ENCODE data around the gene CTNS. TPM values are rescaled to one million over a fixed set of nuclear protein-coding genes. Genes with fewer than 3 reads are reported as not detected.

Gene CTNS
- total RNA-seq, 1 donor from 2014 or later: 11.5 TPM

GRCh38 chr17:3621146-3621720 is 15.3 kb upstream of the CTNS start:
- Histone ChIP-seq H3K4me3 (ENCODE audit: low read length in 3 of 3) (no peak overlapping the region), H3K9me3 (ENCODE audit: control insufficient read depth in 3 of 3, low read length in 3 of 3) (no peaks in the 10 kb centered on the region), H3K27ac (ENCODE audit: low read depth, low read length) (no peak overlapping the region), H3K9ac (ENCODE audit: low read depth in 1 of 3, low read length in 3 of 3) (no peak overlapping the region), H3K4me1 (ENCODE audit: control insufficient read depth in 3 of 3, insufficient read depth in 3 of 3, low read length in 3 of 3) (peaks cover 0 to 11% (median 8%) of the 10 kb centered on the region in 3 donors), H3K36me3 (ENCODE audit: control insufficient read depth in 3 of 3, insufficient read depth in 3 of 3, low read length in 3 of 3) (peaks cover 47 to 70% (median 59%) of the 10 kb centered on the region in 3 donors), H3K27me3 (ENCODE audit: control insufficient read depth in 3 of 3, insufficient read depth in 3 of 3, low read length in 3 of 3) (no peaks in the 10 kb centered on the region)

DNA sequence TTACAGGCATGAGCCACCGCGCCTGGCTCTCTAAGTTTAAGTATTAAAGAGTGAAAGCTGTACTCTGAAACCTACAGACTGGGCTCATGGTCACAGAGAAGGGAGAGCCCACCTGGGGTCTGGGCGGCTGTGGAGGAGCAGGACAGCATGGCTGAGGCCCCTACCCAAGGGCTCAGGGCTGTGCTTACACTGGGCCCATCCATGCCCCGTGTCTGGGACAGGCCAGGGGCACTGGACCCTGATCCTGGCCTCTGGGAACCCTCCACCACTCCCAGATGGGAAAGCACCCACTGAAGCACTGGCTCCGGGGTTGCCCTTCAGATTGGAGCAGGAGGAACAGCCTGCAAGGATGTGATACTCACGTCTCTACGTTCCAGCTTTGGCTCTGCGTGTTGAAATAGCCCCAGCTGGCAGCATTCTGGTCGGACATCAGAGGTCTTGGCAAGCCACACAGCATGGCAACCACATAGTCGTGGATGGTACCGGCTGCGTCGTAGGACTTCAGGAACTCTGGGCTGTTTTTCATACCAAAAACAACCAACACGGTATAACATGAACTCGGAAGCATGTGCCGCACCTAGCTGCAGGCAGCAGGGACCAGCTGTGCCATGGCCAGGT is 13.5 kb upstream of the CTNS start:
- Histone ChIP-seq H3K27me3 (ENCODE audit: control insufficient read depth in 3 of 3, insufficient read depth in 3 of 3, low read length in 3 of 3) (no peaks in the 10 kb centered on the region), H3K4me3 (ENCODE audit: low read length in 3 of 3) (no peak overlapping the region), H3K4me1 (ENCODE audit: control insufficient read depth in 3 of 3, insufficient read depth in 3 of 3, low read length in 3 of 3) (peaks cover 0 to 11% (median 8%) of the 10 kb centered on the region in 3 donors), H3K27ac (ENCODE audit: low read depth, low read length) (no peak overlapping the region), H3K9me3 (ENCODE audit: control insufficient read depth in 3 of 3, low read length in 3 of 3) (no peaks in the 10 kb centered on the region), H3K36me3 (ENCODE audit: control insufficient read depth in 3 of 3, insufficient read depth in 3 of 3, low read length in 3 of 3) (peaks cover 40 to 65% (median 49%) of the 10 kb centered on the region in 3 donors), H3K9ac (ENCODE audit: low read depth in 1 of 3, low read length in 3 of 3) (no peak overlapping the region)

- Histone ChIP-seq H3K9ac (ENCODE audit: low read depth in 1 of 3, low read length in 3 of 3) (no peak overlapping the region), H3K4me3 (ENCODE audit: low read length in 3 of 3) (no peak overlapping the region), H3K27ac (ENCODE audit: low read depth, low read length) (no peak overlapping the region), H3K9me3 (ENCODE audit: control insufficient read depth in 3 of 3, low read length in 3 of 3) (no peaks in the 10 kb centered on the region), H3K27me3 (ENCODE audit: control insufficient read depth in 3 of 3, insufficient read depth in 3 of 3, low read length in 3 of 3) (no peaks in the 10 kb centered on the region), H3K4me1 (ENCODE audit: control insufficient read depth in 3 of 3, insufficient read depth in 3 of 3, low read length in 3 of 3) (peaks cover 0 to 16% (median 12%) of the 10 kb centered on the region in 3 donors), H3K36me3 (ENCODE audit: control insufficient read depth in 3 of 3, insufficient read depth in 3 of 3, low read length in 3 of 3) (peaks cover 38 to 54% (median 47%) of the 10 kb centered on the region in 3 donors)
Measured at GRCh38 chr17:3626831-3627768, 9.5 kb upstream of the CTNS start.

DNA sequence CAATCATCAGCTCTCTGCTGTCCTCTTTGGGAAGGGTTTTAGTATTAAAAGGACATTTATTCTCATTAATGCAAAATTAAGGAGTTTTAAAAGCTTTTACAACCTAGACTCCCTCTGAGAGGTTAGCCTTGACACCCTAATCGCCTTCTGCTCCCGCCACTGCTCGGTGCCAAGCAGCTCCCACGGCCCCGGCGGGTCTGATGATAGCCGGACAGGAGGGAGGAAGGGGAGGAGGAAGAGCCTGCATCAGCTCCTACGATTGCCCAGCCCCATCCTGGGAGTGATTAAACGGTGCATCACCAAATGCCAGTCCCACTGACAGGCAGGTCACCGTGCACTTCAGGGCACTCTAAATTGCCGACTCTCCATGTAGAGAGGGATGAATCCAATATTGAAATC is 8.8 kb upstream of the CTNS start:
- Histone ChIP-seq H3K9ac (ENCODE audit: low read depth in 1 of 3, low read length in 3 of 3) (no peak overlapping the region), H3K9me3 (ENCODE audit: control insufficient read depth in 3 of 3, low read length in 3 of 3) (no peaks in the 10 kb centered on the region), H3K4me1 (ENCODE audit: control insufficient read depth in 3 of 3, insufficient read depth in 3 of 3, low read length in 3 of 3) (peaks cover 0 to 16% (median 12%) of the 10 kb centered on the region in 3 donors), H3K27me3 (ENCODE audit: control insufficient read depth in 3 of 3, insufficient read depth in 3 of 3, low read length in 3 of 3) (no peaks in the 10 kb centered on the region), H3K4me3 (ENCODE audit: low read length in 3 of 3) (no peak overlapping the region), H3K27ac (ENCODE audit: low read depth, low read length) (no peak overlapping the region), H3K36me3 (ENCODE audit: control insufficient read depth in 3 of 3, insufficient read depth in 3 of 3, low read length in 3 of 3) (peaks cover 37 to 57% (median 47%) of the 10 kb centered on the region in 3 donors)

- Histone ChIP-seq H3K9me3 (ENCODE audit: control insufficient read depth in 3 of 3, low read length in 3 of 3) (no peaks in the 10 kb centered on the region), H3K36me3 (ENCODE audit: control insufficient read depth in 3 of 3, insufficient read depth in 3 of 3, low read length in 3 of 3) (peaks cover 20 to 33% (median 25%) of the 10 kb centered on the region in 3 donors), H3K27ac (ENCODE audit: low read depth, low read length) (no peak overlapping the region), H3K4me3 (ENCODE audit: low read length in 3 of 3) (no peak overlapping the region), H3K9ac (ENCODE audit: low read depth in 1 of 3, low read length in 3 of 3) (no peak overlapping the region), H3K27me3 (ENCODE audit: control insufficient read depth in 3 of 3, insufficient read depth in 3 of 3, low read length in 3 of 3) (no peaks in the 10 kb centered on the region), H3K4me1 (ENCODE audit: control insufficient read depth in 3 of 3, insufficient read depth in 3 of 3, low read length in 3 of 3) (peaks cover 11 to 18% (median 15%) of the 10 kb centered on the region in 3 donors)
Measured at GRCh38 chr17:3630781-3631180, 5.8 kb upstream of the CTNS start.

GRCh38 chr17:3632287-3632686 is 4.3 kb upstream of the CTNS start:
- Histone ChIP-seq H3K4me3 (ENCODE audit: low read length in 3 of 3) (no peak overlapping the region), H3K27me3 (ENCODE audit: control insufficient read depth in 3 of 3, insufficient read depth in 3 of 3, low read length in 3 of 3) (no peaks in the 10 kb centered on the region), H3K36me3 (ENCODE audit: control insufficient read depth in 3 of 3, insufficient read depth in 3 of 3, low read length in 3 of 3) (peaks cover 20 to 26% (median 25%) of the 10 kb centered on the region in 3 donors), H3K9me3 (ENCODE audit: control insufficient read depth in 3 of 3, low read length in 3 of 3) (no peaks in the 10 kb centered on the region), H3K9ac (ENCODE audit: low read depth in 1 of 3, low read length in 3 of 3) (no peak overlapping the region), H3K27ac (ENCODE audit: low read depth, low read length) (no peak overlapping the region), H3K4me1 (ENCODE audit: control insufficient read depth in 3 of 3, insufficient read depth in 3 of 3, low read length in 3 of 3) (peaks cover 16 to 24% (median 23%) of the 10 kb centered on the region in 3 donors)

DNA sequence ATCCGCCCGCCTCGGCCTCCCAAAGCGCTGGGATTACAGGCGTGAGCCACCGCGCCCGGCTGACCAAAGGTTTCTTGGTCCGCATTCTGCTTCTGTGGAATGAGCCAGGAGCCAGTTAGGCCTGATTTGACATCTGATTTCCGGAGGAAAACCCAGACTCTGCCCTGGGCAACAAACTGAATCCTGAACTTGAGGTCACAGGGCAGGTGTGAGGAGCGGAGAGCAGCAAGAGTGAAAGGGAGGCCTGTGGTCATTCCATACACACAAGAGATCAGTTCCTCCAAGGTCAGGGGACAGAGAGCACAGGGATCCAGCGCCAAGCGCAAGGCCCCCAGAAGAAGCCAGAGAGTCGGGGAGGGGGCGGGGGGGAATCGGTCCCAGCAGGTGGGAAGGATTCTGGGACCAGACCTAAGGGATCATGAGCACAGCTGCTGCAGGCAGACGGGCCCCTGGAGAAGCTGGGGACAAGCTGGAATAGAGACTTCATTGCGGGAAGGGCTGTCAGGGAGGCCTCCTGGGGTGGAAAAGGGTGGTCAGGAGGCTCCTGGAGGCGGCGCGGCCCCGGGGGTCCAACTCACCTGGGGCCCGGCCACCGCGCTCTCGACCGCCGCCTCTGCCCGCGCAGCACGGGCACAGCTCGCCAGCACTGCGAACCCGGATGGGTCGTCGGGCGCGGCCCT is 946 bp upstream of the CTNS start:
- Histone ChIP-seq H3K9ac (ENCODE audit: low read depth in 1 of 3, low read length in 3 of 3) (peak overlapping the region; percentile 91 to 97 (median 91)), H3K9me3 (ENCODE audit: control insufficient read depth in 3 of 3, low read length in 3 of 3) (no peaks in the 10 kb centered on the region), H3K36me3 (ENCODE audit: control insufficient read depth in 3 of 3, insufficient read depth in 3 of 3, low read length in 3 of 3) (peaks cover 8 to 13% (median 12%) of the 10 kb centered on the region in 3 donors), H3K4me3 (ENCODE audit: low read length in 3 of 3) (peak overlapping the region; percentile 88 to 98 (median 94)), H3K4me1 (ENCODE audit: control insufficient read depth in 3 of 3, insufficient read depth in 3 of 3, low read length in 3 of 3) (peaks cover 30 to 41% (median 35%) of the 10 kb centered on the region in 3 donors), H3K27ac (ENCODE audit: low read depth, low read length) (peak overlapping the region; percentile 97), H3K27me3 (ENCODE audit: control insufficient read depth in 3 of 3, insufficient read depth in 3 of 3, low read length in 3 of 3) (no peaks in the 10 kb centered on the region)

GRCh38 chr17:3636908-3637373 is 381 bp downstream of the CTNS start:
- H3K4me1 ChIP-seq (ENCODE audit: control insufficient read depth in 3 of 3, insufficient read depth in 3 of 3, low read length in 3 of 3): peaks cover 30 to 45% (median 43%) of the 10 kb centered on the region in 3 donors
- peaks cover 13 to 17% (median 16%) of the 10 kb centered on the region in 3 donors for H3K36me3 ChIP-seq (ENCODE audit: control insufficient read depth in 3 of 3, insufficient read depth in 3 of 3, low read length in 3 of 3)
- peak overlapping the region; percentile 89 to 95 (median 91) for H3K9ac ChIP-seq (ENCODE audit: low read depth in 1 of 3, low read length in 3 of 3)
- peak overlapping the region; percentile 97 for H3K27ac ChIP-seq (ENCODE audit: low read depth, low read length)
- H3K27me3 ChIP-seq (ENCODE audit: control insufficient read depth in 3 of 3, insufficient read depth in 3 of 3, low read length in 3 of 3): no peaks in the 10 kb centered on the region
- H3K4me3 ChIP-seq (ENCODE audit: low read length in 3 of 3): peak overlapping the region; percentile 86 to 94 (median 92)
- H3K9me3 ChIP-seq (ENCODE audit: control insufficient read depth in 3 of 3, low read length in 3 of 3): no peaks in the 10 kb centered on the region

GRCh38 chr17:3639981-3640596 is 3.5 kb downstream of the CTNS start:
- H3K36me3 ChIP-seq (ENCODE audit: control insufficient read depth in 3 of 3, insufficient read depth in 3 of 3, low read length in 3 of 3): peaks cover 14 to 20% (median 20%) of the 10 kb centered on the region in 3 donors
- no peaks in the 10 kb centered on the region for H3K27me3 ChIP-seq (ENCODE audit: control insufficient read depth in 3 of 3, insufficient read depth in 3 of 3, low read length in 3 of 3)
- H3K9me3 ChIP-seq (ENCODE audit: control insufficient read depth in 3 of 3, low read length in 3 of 3): no peaks in the 10 kb centered on the region
- H3K27ac ChIP-seq (ENCODE audit: low read depth, low read length): peak overlapping the region; percentile 55
- peak overlapping the region in 1 of 3 donors; percentile 60 for H3K9ac ChIP-seq (ENCODE audit: low read depth in 1 of 3, low read length in 3 of 3)
- peaks cover 22 to 37% (median 34%) of the 10 kb centered on the region in 3 donors for H3K4me1 ChIP-seq (ENCODE audit: control insufficient read depth in 3 of 3, insufficient read depth in 3 of 3, low read length in 3 of 3)
- no peak overlapping the region for H3K4me3 ChIP-seq (ENCODE audit: low read length in 3 of 3)
